ENCODE data around the gene HLA-A. TPM values are rescaled to one million over a fixed set of nuclear protein-coding genes. Genes with fewer than 3 reads are reported as not detected.
A peak's percentile ranks its signal among the peaks of the same experiment; 100 is the strongest.

Gene HLA-A
- total and polyA plus RNA-seq, 7 experiments from 2014 or later = 1,540 to 3,318 (median 1,985) TPM

GRCh38 chr6:29946223-29947076 is 4.1 kb downstream of the HLA-A start:
- H3K27ac Mint-ChIP-seq = peak overlapping the region; percentile 68 to 100 (median 100)
- peak overlapping the region; percentile 87 to 99 (median 97) for H3K4me3 Mint-ChIP-seq
- peak overlapping the region; percentile 43 for H3K27ac ChIP-seq (ENCODE audit: low read depth, low read length)
- no peak for ATAC-seq
- H3K4me3 ChIP-seq (ENCODE audit: low read length) = peak overlapping the region; percentile 98
- intact Hi-C loops (cut with micrococcal nuclease) = loop anchor here in 1 of 2 donors (1.0 kb wide), 1 partner anchor 18 kb away; no protein-coding TSS in a partner anchor
- DNase-seq = peak in 1 of 9 donors; percentile 6
- ChIA-PET CTCF (no interaction called here), POLR2A (interaction anchor here (0.6 to 10.1 kb wide), 10 partner anchors 9 to 114 kb away, joined by 3 to 251 read pairs (median 6); no protein-coding TSS in a partner anchor)
- H3K36me3 ChIP-seq (ENCODE audit: control insufficient read depth in 2 of 3, insufficient read depth in 3 of 3, low read length in 3 of 3) = peaks cover 30 to 65% (median 47%) of the 10 kb centered on the region in 3 experiments
- H3K9me3 Mint-ChIP-seq = peaks cover 0 to 13% (median 0%) of the 10 kb centered on the region in 11 donors
- H3K36me3 Mint-ChIP-seq = peaks cover 25 to 80% (median 74%) of the 10 kb centered on the region in 5 donors
- no peaks in the 10 kb centered on the region for H3K27me3 ChIP-seq (ENCODE audit: control insufficient read depth in 2 of 2, insufficient read depth in 2 of 2, low read length in 2 of 2)
- H3K27me3 Mint-ChIP-seq = no peaks in the 10 kb centered on the region
- peaks cover 22 to 41% of the 10 kb centered on the region in 2 donors for H3K4me1 ChIP-seq (ENCODE audit: control insufficient read depth in 2 of 2, insufficient read depth in 2 of 2, low read length in 2 of 2)
- H3K9me3 ChIP-seq (ENCODE audit: control insufficient read depth in 2 of 3, low read length in 3 of 3) = no peaks in the 10 kb centered on the region
- H3K4me1 Mint-ChIP-seq = peaks cover 32 to 72% (median 65%) of the 10 kb centered on the region in 7 donors

- DNase-seq = no peak
Measured at GRCh38 chr6:29947077-29947980, 5.0 kb downstream of the HLA-A start.

GRCh38 chr6:29948277-29948676 is 5.9 kb downstream of the HLA-A start:
- Histone ChIP-seq H3K9me3 (ENCODE audit: control insufficient read depth in 2 of 3, low read length in 3 of 3) (no peaks in the 10 kb centered on the region), H3K27me3 (ENCODE audit: control insufficient read depth in 2 of 2, insufficient read depth in 2 of 2, low read length in 2 of 2) (no peaks in the 10 kb centered on the region), H3K4me1 (ENCODE audit: control insufficient read depth in 2 of 2, insufficient read depth in 2 of 2, low read length in 2 of 2) (peaks cover 22 to 41% of the 10 kb centered on the region in 2 donors), H3K4me3 (ENCODE audit: low read length) (no peak overlapping the region), H3K27ac (ENCODE audit: low read depth, low read length) (no peak overlapping the region), H3K36me3 (ENCODE audit: control insufficient read depth in 2 of 3, insufficient read depth in 3 of 3, low read length in 3 of 3) (peaks cover 30 to 55% (median 41%) of the 10 kb centered on the region in 3 experiments)
- Mint-ChIP-seq H3K4me3 (peak overlapping the region in 7 of 10 donors; percentile 1 to 97 (median 33)), H3K9me3 (peaks cover 0 to 8% (median 0%) of the 10 kb centered on the region in 11 donors), H3K27me3 (no peaks in the 10 kb centered on the region), H3K4me1 (peaks cover 34 to 78% (median 67%) of the 10 kb centered on the region in 7 donors), H3K27ac (peak overlapping the region in 8 of 9 donors; percentile 32 to 100 (median 70)), H3K36me3 (peaks cover 20 to 72% (median 63%) of the 10 kb centered on the region in 5 donors)
- DNase-seq (no peak), ATAC-seq (peak; percentile 5)
- intact Hi-C loops (cut with micrococcal nuclease) = loop anchor here in 1 of 2 donors (1.0 kb wide), 1 partner anchor 56 kb away; no protein-coding TSS in a partner anchor
- POLR2A ChIA-PET = interaction anchor here (0.6 to 10.1 kb wide), 8 partner anchors 7 to 152 kb away, joined by 3 to 251 read pairs (median 8); partner anchors contain the start of gene PPP1R11
- CTCF ChIA-PET = interaction anchor here (0.6 to 0.9 kb wide), 3 partner anchors 19 to 128 kb away, joined by 3 to 5 read pairs (median 3); no protein-coding TSS in a partner anchor

More at GRCh38 chr6:29947077-29947980, 5.0 kb downstream of the HLA-A start:
- peak; percentile 10 for ATAC-seq
- H3K4me1 ChIP-seq (ENCODE audit: control insufficient read depth in 2 of 2, insufficient read depth in 2 of 2, low read length in 2 of 2) = peaks cover 22 to 41% of the 10 kb centered on the region in 2 donors
- Mint-ChIP-seq H3K4me1 (peaks cover 32 to 75% (median 65%) of the 10 kb centered on the region in 7 donors), H3K36me3 (peaks cover 23 to 77% (median 71%) of the 10 kb centered on the region in 5 donors), H3K27ac (peak overlapping the region in 7 of 9 donors; percentile 46 to 100 (median 100)), H3K27me3 (no peaks in the 10 kb centered on the region), H3K9me3 (peaks cover 0 to 11% (median 0%) of the 10 kb centered on the region in 11 donors), H3K4me3 (peak overlapping the region in 9 of 10 donors; percentile 87 to 99 (median 97))
- no peaks in the 10 kb centered on the region for H3K27me3 ChIP-seq (ENCODE audit: control insufficient read depth in 2 of 2, insufficient read depth in 2 of 2, low read length in 2 of 2)
- H3K36me3 ChIP-seq (ENCODE audit: control insufficient read depth in 2 of 3, insufficient read depth in 3 of 3, low read length in 3 of 3) = peaks cover 30 to 64% (median 47%) of the 10 kb centered on the region in 3 experiments
- no peaks in the 10 kb centered on the region for H3K9me3 ChIP-seq (ENCODE audit: control insufficient read depth in 2 of 3, low read length in 3 of 3)
- intact Hi-C loops (cut with micrococcal nuclease) = no loop called here
- POLR2A ChIA-PET = interaction anchor here (0.7 to 10.1 kb wide), 9 partner anchors 8 to 119 kb away, joined by 3 to 251 read pairs (median 7); partner anchors contain the start of gene PPP1R11
- CTCF ChIA-PET = interaction anchor here (0.6 to 0.9 kb wide), 2 partner anchors 20 to 26 kb away, joined by 3 to 5 read pairs; no protein-coding TSS in a partner anchor
- H3K4me3 ChIP-seq (ENCODE audit: low read length) = no peak overlapping the region
- H3K27ac ChIP-seq (ENCODE audit: low read depth, low read length) = no peak overlapping the region

- Mint-ChIP-seq H3K4me1 (peaks cover 28 to 74% (median 62%) of the 10 kb centered on the region in 7 donors), H3K36me3 (peaks cover 15 to 57% (median 48%) of the 10 kb centered on the region in 5 donors), H3K9me3 (peaks cover 0 to 6% (median 0%) of the 10 kb centered on the region in 11 donors), H3K27me3 (no peaks in the 10 kb centered on the region), H3K27ac (peak overlapping the region in 5 of 9 donors; percentile 30 to 73 (median 52)), H3K4me3 (peak overlapping the region in 5 of 10 donors; percentile 22 to 40 (median 30))
- intact Hi-C loops (cut with micrococcal nuclease) = loop anchor here in 1 of 2 donors (1.0 kb wide), 1 partner anchor 9 kb away; no protein-coding TSS in a partner anchor
- no peak overlapping the region for H3K4me3 ChIP-seq (ENCODE audit: low read length)
- peaks cover 22 to 38% (median 29%) of the 10 kb centered on the region in 3 experiments for H3K36me3 ChIP-seq (ENCODE audit: control insufficient read depth in 2 of 3, insufficient read depth in 3 of 3, low read length in 3 of 3)
- ChIA-PET POLR2A (interaction anchor here (10.1 kb wide), 1 partner anchor 13 kb away, joined by 251 read pairs; no protein-coding TSS in a partner anchor), CTCF (interaction anchor here (0.6 kb wide), 1 partner anchor 19 kb away, joined by 3 read pairs; no protein-coding TSS in a partner anchor)
- DNase-seq (no peak), ATAC-seq (no peak)
- H3K27me3 ChIP-seq (ENCODE audit: control insufficient read depth in 2 of 2, insufficient read depth in 2 of 2, low read length in 2 of 2) = no peaks in the 10 kb centered on the region
- no peak overlapping the region for H3K27ac ChIP-seq (ENCODE audit: low read depth, low read length)
- H3K9me3 ChIP-seq (ENCODE audit: control insufficient read depth in 2 of 3, low read length in 3 of 3) = no peaks in the 10 kb centered on the region
- peaks cover 18 to 38% of the 10 kb centered on the region in 2 donors for H3K4me1 ChIP-seq (ENCODE audit: control insufficient read depth in 2 of 2, insufficient read depth in 2 of 2, low read length in 2 of 2)
Measured at GRCh38 chr6:29949934-29950333, 7.6 kb downstream of the HLA-A start.

- ChIA-PET POLR2A (interaction anchor here (1.4 to 10.1 kb wide), 3 partner anchors 10 to 114 kb away, joined by 3 to 251 read pairs (median 6); partner anchors contain the start of gene HLA-A), CTCF (interaction anchor here (0.9 kb wide), 1 partner anchor 15 kb away, joined by 4 read pairs; no protein-coding TSS in a partner anchor)
- DNase-seq (no peak), ATAC-seq (no peak)
- H3K36me3 ChIP-seq (ENCODE audit: control insufficient read depth in 2 of 3, insufficient read depth in 3 of 3, low read length in 3 of 3) = peaks cover 5 to 20% (median 15%) of the 10 kb centered on the region in 3 experiments
- H3K27me3 Mint-ChIP-seq = no peaks in the 10 kb centered on the region
- H3K4me1 Mint-ChIP-seq = peaks cover 10 to 58% (median 43%) of the 10 kb centered on the region in 7 donors
- no peak overlapping the region for H3K4me3 ChIP-seq (ENCODE audit: low read length)
- no peak overlapping the region for H3K4me3 Mint-ChIP-seq
- H3K9me3 ChIP-seq (ENCODE audit: control insufficient read depth in 2 of 3, low read length in 3 of 3) = no peaks in the 10 kb centered on the region
- intact Hi-C loops (cut with micrococcal nuclease) = loop anchor here in 1 of 2 donors (1.0 kb wide), 1 partner anchor 12 kb away; no protein-coding TSS in a partner anchor
- peak overlapping the region in 2 of 9 donors; percentile 9 to 13 for H3K27ac Mint-ChIP-seq
- H3K36me3 Mint-ChIP-seq = peaks cover 7 to 37% (median 28%) of the 10 kb centered on the region in 5 donors
- H3K27ac ChIP-seq (ENCODE audit: low read depth, low read length) = no peak overlapping the region
- H3K4me1 ChIP-seq (ENCODE audit: control insufficient read depth in 2 of 2, insufficient read depth in 2 of 2, low read length in 2 of 2) = peaks cover 6 to 20% of the 10 kb centered on the region in 2 donors
- H3K9me3 Mint-ChIP-seq = peaks cover 0 to 6% (median 0%) of the 10 kb centered on the region in 11 donors
- no peaks in the 10 kb centered on the region for H3K27me3 ChIP-seq (ENCODE audit: control insufficient read depth in 2 of 2, insufficient read depth in 2 of 2, low read length in 2 of 2)
Measured at GRCh38 chr6:29951882-29952281, 9.6 kb downstream of the HLA-A start.
